NCI-H187 (cell line): ENCODE results near the gene PKN2.
"Not testable (repeated sequence)": the region's sequence is repeated elsewhere in the genome, so short reads cannot be mapped to it uniquely, and the experiment has no call there.

Experiments
- DNase-seq, 2 experiments: peaks; one replicate each; lab custom pipeline; 2025; lab: John Stamatoyannopoulos, UW

Gene PKN2

GRCh38 chr1:88791192-88791591 is 107.1 kb downstream of the PKN2 start:
- DNase-seq = no peak

GRCh38 chr1:88799491-88799890 is 115.4 kb downstream of the PKN2 start:
- DNase-seq = no peak

- no peak for DNase-seq
Measured at GRCh38 chr1:88800382-88801051, 116.4 kb downstream of the PKN2 start.

- DNase-seq = no peak
Measured at GRCh38 chr1:88801575-88802208, 117.6 kb downstream of the PKN2 start.

- no peak for DNase-seq
Measured at GRCh38 chr1:88802404-88802803, 118.3 kb downstream of the PKN2 start.

- DNase-seq = no peak
Measured at GRCh38 chr1:88802950-88803349, 118.9 kb downstream of the PKN2 start.

GRCh38 chr1:88803444-88803843 is 119.4 kb downstream of the PKN2 start:
- no peak for DNase-seq

GRCh38 chr1:88812366-88812765 is 128.3 kb downstream of the PKN2 start:
- no peak for DNase-seq

GRCh38 chr1:88813471-88813870 is 129.4 kb downstream of the PKN2 start:
- DNase-seq = no peak

GRCh38 chr1:88819642-88820041 is 135.6 kb downstream of the PKN2 start:
- not testable (repeated sequence) for DNase-seq

GRCh38 chr1:88825721-88826120 is 141.6 kb downstream of the PKN2 start:
- no peak for DNase-seq

- no peak for DNase-seq
Measured at GRCh38 chr1:88847643-88848042, 163.6 kb downstream of the PKN2 start.

- no peak for DNase-seq
Measured at GRCh38 chr1:88851303-88852063, 167.4 kb downstream of the PKN2 start.

- no peak for DNase-seq
Measured at GRCh38 chr1:88867743-88868521, 183.9 kb downstream of the PKN2 start.

- DNase-seq = not testable (repeated sequence)
Measured at GRCh38 chr1:88869644-88870043, 185.6 kb downstream of the PKN2 start.

- DNase-seq = no peak
Measured at GRCh38 chr1:88873737-88874349, 189.8 kb downstream of the PKN2 start.

- no peak for DNase-seq
Measured at GRCh38 chr1:88875595-88875994, 191.5 kb downstream of the PKN2 start.

- no peak for DNase-seq
Measured at GRCh38 chr1:88876573-88877365, 192.7 kb downstream of the PKN2 start.

- no peak for DNase-seq
Measured at GRCh38 chr1:88877382-88877825, 193.3 kb downstream of the PKN2 start.

GRCh38 chr1:88877911-88878310 is 193.8 kb downstream of the PKN2 start:
- no peak for DNase-seq

GRCh38 chr1:88878731-88879130 is 194.7 kb downstream of the PKN2 start:
- no peak for DNase-seq
